ENCODE results near the gene CDY1.
"Not testable (repeated sequence)": the region's sequence is repeated elsewhere in the genome, so short reads cannot be mapped to it uniquely, and the experiment has no call there.

- not testable (repeated sequence) for TF ChIP-seq CTCF (conservative IDR thresholded peaks at IDR 0.05; ENCODE audit: low read depth, low read length); EZH2phosphoT487 (IDR thresholded peaks at IDR 0.05; ENCODE audit: borderline replicate concordance, low read length); EZH2 (IDR thresholded peaks at IDR 0.05; ENCODE audit: low read length, unreplicated experiment)
These were observed 1.7 kb upstream of the CDY1 start for GRCh38 chrY:25620209-25620608.
